HuH-7 (cell line): ENCODE data around the gene DACT3.
A peak's percentile ranks its signal among the peaks of the same experiment; 100 is the strongest.

Experiments used
- DNase-seq: peaks from one replicate; pipeline ENCODE4 v3.0.0; 2011; ENCODE audit warnings: low spot score

Gene DACT3, protein sequence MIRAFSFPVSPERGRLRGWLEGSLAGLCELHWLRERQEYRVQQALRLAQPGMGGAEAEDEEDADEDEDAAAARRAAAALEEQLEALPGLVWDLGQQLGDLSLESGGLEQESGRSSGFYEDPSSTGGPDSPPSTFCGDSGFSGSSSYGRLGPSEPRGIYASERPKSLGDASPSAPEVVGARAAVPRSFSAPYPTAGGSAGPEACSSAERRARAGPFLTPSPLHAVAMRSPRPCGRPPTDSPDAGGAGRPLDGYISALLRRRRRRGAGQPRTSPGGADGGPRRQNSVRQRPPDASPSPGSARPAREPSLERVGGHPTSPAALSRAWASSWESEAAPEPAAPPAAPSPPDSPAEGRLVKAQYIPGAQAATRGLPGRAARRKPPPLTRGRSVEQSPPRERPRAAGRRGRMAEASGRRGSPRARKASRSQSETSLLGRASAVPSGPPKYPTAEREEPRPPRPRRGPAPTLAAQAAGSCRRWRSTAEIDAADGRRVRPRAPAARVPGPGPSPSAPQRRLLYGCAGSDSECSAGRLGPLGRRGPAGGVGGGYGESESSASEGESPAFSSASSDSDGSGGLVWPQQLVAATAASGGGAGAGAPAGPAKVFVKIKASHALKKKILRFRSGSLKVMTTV

GRCh38 chr19:46661020-46661731, at the start of gene DACT3:
Gene DACT3, minus strand, starts transcription at chr19:46661182. Its CDS starts 118 bp downstream, at chr19:46661064.
- peak; percentile 99 for DNase-seq

GRCh38 chr19:46710687-46711086, 49.7 kb upstream of the DACT3 start:
- no peak for DNase-seq

DNA sequence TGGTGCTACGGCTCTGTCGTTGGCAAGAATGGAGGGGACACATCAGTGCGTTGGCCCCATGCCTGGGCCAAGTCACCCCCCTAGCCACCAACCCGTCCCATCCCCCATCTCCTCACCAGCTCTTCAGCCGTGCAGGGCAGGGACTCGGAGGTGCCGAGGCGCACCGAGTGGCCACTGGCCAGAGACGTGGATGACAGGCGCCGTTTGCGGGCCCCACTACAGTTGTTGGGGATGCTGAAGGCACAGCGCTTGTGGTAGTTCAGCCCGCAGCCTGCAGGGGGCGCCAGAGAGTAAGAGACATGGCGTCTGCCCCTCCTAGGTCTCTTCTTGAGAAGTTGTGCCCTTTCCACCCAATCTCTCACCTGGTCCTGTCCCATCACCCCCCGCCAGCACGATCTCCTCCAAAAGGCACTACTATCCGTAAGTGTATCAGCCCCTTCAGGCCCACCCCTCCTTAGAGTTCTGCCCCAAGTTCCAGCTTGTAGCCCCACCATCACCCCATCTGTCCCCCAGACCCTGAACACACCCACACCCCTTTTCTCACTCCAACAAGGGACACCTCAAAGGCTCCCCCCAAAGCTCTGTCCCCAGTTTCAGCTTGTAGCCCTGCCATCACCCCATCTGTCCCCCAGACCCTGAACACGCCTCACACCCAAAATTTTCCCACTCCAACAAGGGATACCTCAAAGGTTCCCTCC, 43.5 kb upstream of the DACT3 start:
- DNase-seq, result peak; percentile 88

DNA sequence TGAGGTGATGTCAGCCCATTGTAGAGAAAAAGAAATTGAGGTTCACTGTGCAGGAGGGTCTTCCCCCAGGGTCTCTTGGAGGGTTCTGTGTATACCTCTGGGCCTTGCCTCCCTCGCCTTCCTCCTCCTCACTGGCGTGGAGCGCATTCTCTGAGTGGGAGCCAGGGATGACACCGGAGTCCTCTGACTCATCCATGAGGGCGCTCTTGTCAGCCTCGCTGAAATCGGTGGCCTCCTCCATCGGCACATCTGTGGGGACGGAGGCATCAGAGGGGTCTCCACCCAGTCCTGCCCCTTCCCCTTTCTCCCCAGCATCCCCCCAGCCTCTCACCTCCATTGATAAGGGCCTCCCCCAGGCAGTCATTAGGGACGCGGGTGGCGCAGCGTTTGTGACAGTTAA, 39.7 kb upstream of the DACT3 start:
- DNase-seq, result no peak

GRCh38 chr19:46698395-46699321, 37.7 kb upstream of the DACT3 start:
- DNase-seq, result no peak

GRCh38 chr19:46697204-46697960, 36.4 kb upstream of the DACT3 start:
- no peak for DNase-seq

DNA sequence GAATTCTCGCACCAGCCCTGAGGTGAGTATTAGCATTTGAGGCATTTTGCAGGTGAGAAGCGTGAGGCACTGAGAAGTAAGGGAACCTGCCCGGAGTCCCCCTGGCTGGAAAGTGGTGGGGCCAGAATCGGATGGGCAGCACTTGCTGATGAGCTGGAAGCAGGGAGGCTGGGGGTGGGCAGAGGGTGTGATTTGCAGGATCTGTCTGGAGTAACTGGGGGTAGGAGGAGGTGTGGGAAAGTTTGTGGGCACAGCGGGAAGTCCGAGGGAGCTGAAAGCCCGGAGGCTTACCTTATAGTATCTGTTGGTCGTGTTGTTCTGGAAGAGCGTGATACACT, 35.9 kb upstream of the DACT3 start:
- no peak for DNase-seq

- no peak for DNase-seq
Measured at GRCh38 chr19:46696052-46696451, 35.1 kb upstream of the DACT3 start.

DNA sequence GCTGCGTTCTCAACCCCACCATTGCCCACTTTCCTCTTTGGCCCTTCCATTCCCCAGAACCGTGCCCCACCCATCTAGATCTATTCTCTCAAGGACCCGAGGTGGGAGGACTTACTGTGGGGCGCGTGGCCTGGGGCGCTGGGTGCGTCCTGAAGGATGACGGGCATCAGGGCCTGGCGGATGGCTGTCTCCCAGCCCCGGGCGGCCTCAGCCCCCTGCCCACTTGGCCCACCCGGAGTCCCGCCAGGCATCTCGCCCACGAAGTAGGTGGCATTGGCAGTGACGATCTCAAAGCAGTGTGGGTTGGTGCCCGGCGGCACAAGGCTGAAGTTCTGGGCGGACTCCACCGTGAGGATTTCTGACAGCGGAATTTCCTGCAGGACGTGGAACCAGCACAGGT, 32.8 kb upstream of the DACT3 start:
- DNase-seq, result no peak

DNA sequence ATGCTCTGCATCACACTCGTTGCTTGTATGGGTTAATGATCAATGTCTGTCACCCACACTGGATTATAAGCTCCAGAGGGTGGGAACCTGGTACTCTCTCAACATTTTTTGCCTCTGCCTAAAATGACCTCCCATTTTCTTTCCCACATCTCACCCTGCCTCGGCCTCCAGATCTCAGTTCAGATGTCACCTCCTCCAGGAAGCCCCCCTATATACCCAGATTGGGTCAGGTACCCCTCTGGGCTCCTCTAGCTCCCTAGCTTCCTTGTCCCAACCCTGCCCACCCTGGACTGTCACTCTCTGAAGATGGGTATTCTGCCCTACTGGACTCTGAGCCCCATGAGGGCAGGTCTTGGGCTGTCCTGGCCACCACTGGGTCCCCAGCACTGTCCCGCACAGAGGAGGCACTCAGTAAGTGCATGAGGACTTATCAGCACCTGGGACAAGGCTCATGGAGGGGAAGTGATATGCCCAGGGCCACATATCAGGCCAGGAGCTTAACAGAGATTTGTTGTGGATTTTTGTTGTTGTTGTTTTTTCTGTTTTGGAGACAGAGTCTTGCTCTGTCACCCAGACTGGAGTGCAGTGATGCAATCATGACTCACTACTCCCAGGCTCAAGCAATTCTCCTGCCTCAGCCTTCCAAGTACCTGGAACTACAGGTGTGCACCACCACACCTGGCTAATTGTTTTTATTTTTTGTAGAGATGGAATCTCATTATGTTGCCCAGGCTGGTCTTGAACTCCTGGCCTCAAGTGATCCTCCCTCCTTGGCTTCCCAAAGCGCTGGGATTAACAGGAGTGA, 32.1 kb upstream of the DACT3 start:
- DNase-seq, result no peak

- no peak for DNase-seq
Measured at GRCh38 chr19:46691948-46692347, 31.0 kb upstream of the DACT3 start.

DNA sequence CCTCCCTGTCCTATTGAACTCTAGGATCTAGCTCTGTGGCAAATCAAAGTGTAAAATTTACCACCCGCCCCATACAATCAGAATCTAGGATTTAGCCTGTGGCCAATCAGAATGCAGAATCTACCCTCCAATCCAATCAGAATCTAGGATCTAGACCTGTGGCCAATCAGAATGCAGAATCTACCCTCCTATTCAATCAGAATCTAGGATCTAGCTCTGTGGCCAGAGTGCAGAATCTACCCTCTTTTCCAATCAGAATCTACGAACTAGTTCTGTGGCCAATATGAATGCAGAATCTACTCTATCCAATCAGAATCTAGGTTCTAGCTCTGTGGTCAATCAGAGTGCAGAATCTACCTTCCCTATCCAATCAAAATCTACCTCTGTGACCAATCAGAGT, 30.1 kb upstream of the DACT3 start:
- no peak for DNase-seq

GRCh38 chr19:46689358-46689757, 28.4 kb upstream of the DACT3 start:
- DNase-seq, result no peak

- DNase-seq, result no peak
Measured at GRCh38 chr19:46687438-46688145, 26.6 kb upstream of the DACT3 start.

- DNase-seq, result no peak
Measured at GRCh38 chr19:46685189-46685588, 24.2 kb upstream of the DACT3 start.

DNA sequence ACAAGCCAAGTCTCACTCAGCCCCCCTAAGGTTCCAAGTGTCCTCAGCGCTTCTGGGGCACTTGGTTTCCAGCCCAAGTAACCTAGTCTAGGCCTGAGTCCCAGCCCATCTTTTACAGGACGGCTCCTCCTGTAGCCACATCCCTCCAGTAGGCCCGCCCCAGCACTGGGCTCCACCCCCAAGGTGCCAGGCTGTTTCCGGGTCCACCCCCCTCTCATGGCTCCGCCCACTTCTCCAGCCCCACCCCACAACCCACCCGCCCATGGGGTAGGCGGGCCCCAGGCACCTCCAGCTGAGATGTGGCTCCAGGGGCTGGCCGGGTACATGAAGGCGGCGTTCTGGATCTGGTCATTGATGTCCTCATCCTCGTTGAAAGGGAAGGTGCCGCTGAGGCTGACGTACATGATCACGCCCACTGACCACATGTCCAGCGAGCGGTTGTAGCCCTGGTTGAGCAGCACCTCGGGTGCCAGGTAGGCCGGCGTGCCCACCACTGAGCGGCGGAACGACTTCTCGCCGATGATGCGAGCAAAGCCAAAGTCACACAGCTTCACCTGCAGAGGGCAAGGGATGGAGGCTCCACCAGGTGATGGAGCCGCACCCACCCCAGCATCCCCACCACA, 17.2 kb upstream of the DACT3 start:
- no peak for DNase-seq

DNA sequence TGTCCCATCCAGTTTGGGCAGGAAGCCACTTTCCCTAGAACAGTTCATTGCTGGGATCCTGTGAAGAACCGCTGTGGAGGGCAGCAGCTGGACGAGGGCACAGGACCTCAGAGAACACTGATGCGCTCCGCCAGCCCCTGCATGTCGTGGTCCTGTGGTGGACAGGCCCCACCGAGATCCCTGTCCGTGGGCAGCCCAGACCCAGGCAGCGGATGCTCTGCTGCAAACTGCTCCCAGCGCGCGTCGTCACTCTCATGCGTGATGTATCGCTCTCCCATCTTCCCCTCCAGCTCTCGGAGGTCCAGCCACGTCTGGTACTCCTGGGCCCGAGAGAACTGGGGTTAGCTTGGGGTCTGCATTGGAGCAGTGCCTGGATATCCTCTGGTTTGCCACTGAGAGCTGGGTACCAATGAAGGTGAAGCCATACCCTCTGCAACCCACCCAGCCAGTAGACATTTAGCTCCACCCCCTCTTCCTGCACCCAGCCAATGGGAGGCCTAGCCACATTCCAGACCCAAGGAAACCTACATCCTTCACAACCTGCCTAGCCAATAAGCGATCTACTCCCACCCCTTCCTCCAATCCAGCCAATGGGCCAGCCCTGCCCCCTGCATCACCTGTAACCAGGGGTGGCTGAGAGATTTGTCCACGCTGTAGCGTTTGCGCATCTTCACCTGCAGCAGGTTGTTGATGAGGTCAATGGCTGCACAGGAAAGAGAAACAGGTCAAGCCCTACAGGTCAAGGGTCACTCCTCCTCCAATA, 13.6 kb upstream of the DACT3 start:
- no peak for DNase-seq

GRCh38 chr19:46670813-46671212, 9.8 kb upstream of the DACT3 start:
- DNase-seq, result no peak
